H1 (cell line): ENCODE measurements around the gene TNPO3. TPM values are rescaled to one million over a fixed set of nuclear protein-coding genes. Genes with fewer than 3 reads are reported as not detected.
A peak's percentile ranks its signal among the peaks of the same experiment; 100 is the strongest.

Experiments
- CBX5 ChIP-seq: fragments of 300-800, 300-1000 bp; sonication (generic); IDR thresholded peaks from 2 replicates; pipeline ENCODE4 v1.7.1; 2016; ENCODE audit warnings: antibody characterized with exemption, low read length, low read depth
- EZH2 ChIP-seq: fragments of 200-600 bp; sonication (generic); IDR thresholded peaks from 2 replicates; pipeline ENCODE4 v1.7.1; 2012; ENCODE audit warnings: low read depth, mild to moderate bottlenecking, moderate library complexity, low read length, inconsistent platforms; ENCODE audit not compliant: severe bottlenecking
- FOSL1 ChIP-seq: IDR thresholded peaks from 2 replicates; pipeline ENCODE4 v1.6.1; 2011; ENCODE audit warnings: mild to moderate bottlenecking, low read depth, low read length, moderate library complexity; ENCODE audit not compliant: insufficient read depth
- GABPA ChIP-seq: IDR thresholded peaks from 2 replicates; pipeline ENCODE4 v1.6.1; 2011; ENCODE audit warnings: mild to moderate bottlenecking, low read length, moderate library complexity, borderline replicate concordance; ENCODE audit not compliant: insufficient read depth
- KDM4A ChIP-seq: IDR thresholded peaks from one replicate; pipeline ENCODE4 v1.7.1; 2012; ENCODE audit warnings: low read depth, mild to moderate bottlenecking, moderate library complexity, low read length, inconsistent platforms; ENCODE audit not compliant: severe bottlenecking
- RNF2 ChIP-seq: fragments of 200-900, 300-1000 bp; sonication (generic); IDR thresholded peaks from 2 replicates; pipeline ENCODE4 v1.7.1; 2016; ENCODE audit warnings: borderline replicate concordance, low read depth, mild to moderate bottlenecking, antibody characterized with exemption, low read length; ENCODE audit not compliant: poor library complexity, severe bottlenecking; ENCODE audit errors: missing control alignments
- ZNF274 ChIP-seq: IDR thresholded peaks from 2 replicates; pipeline ENCODE4 v1.7.0; 2012; ENCODE audit warnings: low read length, borderline replicate concordance; ENCODE audit errors: extremely low read depth
- polyA plus RNA-seq, 7 experiments: library from polyadenylated mRNA; depleted of rRNA in 3 of 7; stranded (reverse) in 5 of 7; unstranded in 2 of 7; fragments of >200 nt in 5 of 7; fragments of 200-250 nt in 2 of 7; gene quantifications; 1 replicate in 5 of 7; 2 replicates in 1 of 7; 4 replicates in 1 of 7; pipeline versions ENCODE4 v1.2.1 to v1.2.3, GENCODE V29; 2011 to 2013; ENCODE audit warnings: missing spikeins in 2 of 7, mixed read lengths in 2 of 7
- total RNA-seq: library from RNA; stranded (reverse); fragmentation: NEBNext Ultra II Directional; extraction: Animal tissue kit (Norgen Biotek cat#: 25700); gene quantifications from 2 replicates; pipeline ENCODE4 v1.2.1, GENCODE V29; 2021
- TF ChIP-seq, protein P1 (sequence below): IDR thresholded peaks from 2 replicates; pipeline ENCODE4 v1.6.1; 2012; ENCODE audit warnings: inconsistent platforms
- TF ChIP-seq, protein P2 (sequence below), 3 experiments: IDR thresholded peaks; 1 replicate in 2 of 3; 2 replicates in 1 of 3; pipeline versions ENCODE4 v1.5.1 to v1.6.1; 2011; ENCODE audit warnings: low read length in 3 of 3, mild to moderate bottlenecking in 3 of 3, inconsistent platforms in 2 of 3, low read depth in 1 of 3, moderate library complexity in 1 of 3; ENCODE audit not compliant: insufficient read depth in 1 of 3; ENCODE audit errors: control extremely low read depth in 1 of 3
- TF ChIP-seq, protein P3 (sequence below): IDR thresholded peaks from 2 replicates; pipeline ENCODE4 v1.6.1; 2012; ENCODE audit warnings: inconsistent platforms

Gene TNPO3
- total and polyA plus RNA-seq, 2 of the 8 experiments (the other 6 are each of a cell fraction or from before 2014, with no cell fraction given) = 67.6 to 99.2 TPM

DNA sequence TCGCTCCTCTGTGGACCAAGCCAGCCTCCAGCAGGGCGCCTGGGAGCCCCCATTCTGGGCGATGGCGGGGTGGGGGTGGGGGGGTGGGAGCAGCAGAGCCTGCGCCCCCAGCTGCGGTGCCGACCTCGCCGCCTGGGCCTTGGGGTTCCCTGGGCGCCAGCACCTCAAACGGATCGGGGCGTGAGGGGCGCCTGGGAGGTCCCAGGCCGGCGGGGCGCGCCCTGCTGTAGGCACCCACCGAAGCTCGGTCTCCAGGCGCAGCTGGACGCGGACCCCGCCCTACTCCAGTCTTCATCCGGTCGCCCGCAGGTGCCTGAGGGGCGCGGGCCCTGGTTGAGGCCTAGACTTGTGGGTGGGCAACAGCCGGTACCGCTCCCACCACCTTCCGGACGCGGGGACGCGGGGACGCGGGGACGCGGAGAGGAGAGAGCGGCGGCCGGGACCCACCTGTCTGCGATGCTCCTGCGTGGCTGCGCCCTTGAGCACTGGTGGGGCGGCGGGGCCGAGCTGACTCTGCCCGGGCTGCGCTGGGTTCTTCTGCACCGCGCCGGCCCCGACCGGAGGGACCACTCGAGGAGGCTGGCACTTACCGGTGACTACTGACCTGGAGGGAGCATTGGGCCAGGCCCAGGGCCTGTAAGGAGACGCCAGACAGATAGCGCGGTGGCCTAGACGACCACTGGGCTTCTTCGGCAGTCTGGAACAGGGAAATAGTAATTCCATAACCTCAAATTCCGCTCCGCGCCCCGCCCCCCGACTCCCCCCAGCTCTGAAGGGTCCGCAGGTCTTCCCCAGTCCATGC lies 138.9 kb downstream of the TNPO3 start (continued):
- TF ChIP-seq, protein P1, sequence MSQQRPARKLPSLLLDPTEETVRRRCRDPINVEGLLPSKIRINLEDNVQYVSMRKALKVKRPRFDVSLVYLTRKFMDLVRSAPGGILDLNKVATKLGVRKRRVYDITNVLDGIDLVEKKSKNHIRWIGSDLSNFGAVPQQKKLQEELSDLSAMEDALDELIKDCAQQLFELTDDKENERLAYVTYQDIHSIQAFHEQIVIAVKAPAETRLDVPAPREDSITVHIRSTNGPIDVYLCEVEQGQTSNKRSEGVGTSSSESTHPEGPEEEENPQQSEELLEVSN = peak; percentile 21; the same call in 1 of the 2 replicates
- TF ChIP-seq ZNF274 = no peak
- TF ChIP-seq, protein P2, sequence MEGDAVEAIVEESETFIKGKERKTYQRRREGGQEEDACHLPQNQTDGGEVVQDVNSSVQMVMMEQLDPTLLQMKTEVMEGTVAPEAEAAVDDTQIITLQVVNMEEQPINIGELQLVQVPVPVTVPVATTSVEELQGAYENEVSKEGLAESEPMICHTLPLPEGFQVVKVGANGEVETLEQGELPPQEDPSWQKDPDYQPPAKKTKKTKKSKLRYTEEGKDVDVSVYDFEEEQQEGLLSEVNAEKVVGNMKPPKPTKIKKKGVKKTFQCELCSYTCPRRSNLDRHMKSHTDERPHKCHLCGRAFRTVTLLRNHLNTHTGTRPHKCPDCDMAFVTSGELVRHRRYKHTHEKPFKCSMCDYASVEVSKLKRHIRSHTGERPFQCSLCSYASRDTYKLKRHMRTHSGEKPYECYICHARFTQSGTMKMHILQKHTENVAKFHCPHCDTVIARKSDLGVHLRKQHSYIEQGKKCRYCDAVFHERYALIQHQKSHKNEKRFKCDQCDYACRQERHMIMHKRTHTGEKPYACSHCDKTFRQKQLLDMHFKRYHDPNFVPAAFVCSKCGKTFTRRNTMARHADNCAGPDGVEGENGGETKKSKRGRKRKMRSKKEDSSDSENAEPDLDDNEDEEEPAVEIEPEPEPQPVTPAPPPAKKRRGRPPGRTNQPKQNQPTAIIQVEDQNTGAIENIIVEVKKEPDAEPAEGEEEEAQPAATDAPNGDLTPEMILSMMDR (IDR thresholded peaks at IDR 0.05; ENCODE audit: control extremely low read depth in 1 of 3, insufficient read depth in 1 of 3, low read depth in 1 of 3, low read length in 3 of 3) = no peak
- TF ChIP-seq KDM4A = peak; percentile 96
- TF ChIP-seq, protein P3, sequence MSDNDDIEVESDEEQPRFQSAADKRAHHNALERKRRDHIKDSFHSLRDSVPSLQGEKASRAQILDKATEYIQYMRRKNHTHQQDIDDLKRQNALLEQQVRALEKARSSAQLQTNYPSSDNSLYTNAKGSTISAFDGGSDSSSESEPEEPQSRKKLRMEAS = 0 out of 2 replicates have a peak, but pooled peaks have one; percentile 5
- TF ChIP-seq CBX5 = no peak
- peak; percentile 26 for TF ChIP-seq RNF2
- TF ChIP-seq FOSL1 = no peak
- TF ChIP-seq EZH2 = peak; percentile 85
- TF ChIP-seq GABPA = peak; percentile 14; the same call in 1 of the 2 replicates
- TF ChIP-seq, all 59 proteins: peak for 9
